ENCODE data around the gene ELMO2.
A peak's percentile ranks its signal among the peaks of the same experiment; 100 is the strongest.

ELMO2 gene

DNA sequence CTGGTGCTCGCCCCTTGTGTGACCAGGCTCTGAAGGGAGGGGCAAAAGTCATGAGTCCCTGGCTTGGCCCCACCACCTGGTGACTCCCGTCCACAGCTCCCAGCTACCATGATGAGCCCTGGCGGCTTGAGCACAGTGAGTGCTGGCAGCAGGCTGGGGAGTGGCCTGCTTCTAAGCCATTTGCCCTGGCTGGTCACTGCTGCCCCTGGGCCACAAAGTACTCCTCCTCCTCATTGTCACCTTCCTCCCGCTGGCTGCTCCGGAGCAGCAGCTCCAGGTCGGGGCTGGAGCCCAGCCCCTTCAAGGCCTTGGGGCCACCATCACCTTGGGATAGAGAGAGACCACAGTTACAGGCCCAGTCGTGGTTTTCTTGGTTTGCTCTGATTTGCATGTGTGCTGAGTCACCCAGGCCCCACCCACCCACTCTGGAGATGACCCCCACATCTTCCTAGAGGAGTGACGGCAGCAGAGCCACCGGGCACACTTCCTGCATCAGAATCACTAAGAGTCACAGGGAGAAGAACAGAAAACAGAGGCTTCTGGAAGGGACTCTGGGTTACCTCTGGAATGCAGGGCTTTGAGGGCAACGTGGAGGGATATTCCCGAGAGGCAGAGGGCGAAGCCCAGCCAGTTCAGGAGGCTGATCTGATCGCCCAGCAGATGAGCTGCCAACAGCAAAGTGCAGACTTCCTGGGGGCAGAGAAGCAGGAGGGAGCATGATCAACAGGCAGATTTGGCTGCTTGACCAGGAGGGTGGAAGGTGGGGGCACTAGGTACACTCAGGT lies 56.0 kb downstream of the ELMO2 start:
- DNase-seq = no peak

DNA sequence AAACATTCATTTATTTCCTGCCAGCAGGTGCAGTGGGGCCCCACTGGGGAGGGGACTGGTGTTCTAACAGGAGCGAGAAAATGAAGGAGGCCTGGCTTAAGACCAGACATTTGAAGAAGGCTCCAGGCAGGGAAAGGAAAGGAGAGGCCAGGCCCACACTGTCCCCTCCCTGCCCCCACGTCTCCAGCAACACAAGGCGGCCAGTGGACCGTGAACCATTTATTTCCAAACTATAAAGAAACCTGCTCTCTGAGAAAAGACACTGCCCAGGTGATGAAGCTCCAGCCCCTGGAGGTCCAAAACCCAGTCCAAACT lies 56.7 kb downstream of the ELMO2 start:
- peak; percentile 23 for DNase-seq

DNA sequence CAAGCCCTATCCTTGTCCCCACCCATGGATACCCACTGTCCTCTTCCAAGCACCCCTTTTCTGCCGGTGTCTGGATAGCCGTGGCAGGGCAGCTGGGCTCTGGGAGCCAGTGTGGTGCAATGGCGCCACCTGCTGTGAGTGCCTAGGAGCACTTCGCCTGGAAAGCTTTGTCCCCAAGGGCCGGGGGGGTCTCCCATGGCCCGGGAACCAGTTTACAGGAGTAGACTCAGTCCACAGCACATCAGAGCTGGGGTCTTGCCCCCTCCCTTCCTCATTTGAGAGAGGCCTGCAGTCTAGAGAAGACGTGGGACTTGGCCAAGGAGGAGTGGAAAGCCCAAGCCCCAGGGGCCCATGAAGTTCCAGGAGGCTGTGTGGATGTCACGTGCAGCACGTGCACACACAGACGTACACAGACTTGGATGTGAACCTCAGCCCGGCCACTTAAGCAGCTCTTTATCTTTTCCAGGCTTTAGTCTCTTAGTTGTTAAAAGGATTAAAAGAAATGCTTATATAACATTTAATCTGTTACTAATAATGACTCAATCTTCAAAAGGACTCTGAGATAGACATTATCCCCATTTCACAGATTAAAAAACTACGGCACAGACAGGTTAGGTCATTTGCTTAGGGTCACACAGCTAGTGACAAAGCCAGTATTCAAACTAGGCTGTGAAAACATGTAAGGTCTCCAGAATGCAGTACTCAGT lies 57.2 kb downstream of the ELMO2 start:
- peak; percentile 52 for DNase-seq

DNA sequence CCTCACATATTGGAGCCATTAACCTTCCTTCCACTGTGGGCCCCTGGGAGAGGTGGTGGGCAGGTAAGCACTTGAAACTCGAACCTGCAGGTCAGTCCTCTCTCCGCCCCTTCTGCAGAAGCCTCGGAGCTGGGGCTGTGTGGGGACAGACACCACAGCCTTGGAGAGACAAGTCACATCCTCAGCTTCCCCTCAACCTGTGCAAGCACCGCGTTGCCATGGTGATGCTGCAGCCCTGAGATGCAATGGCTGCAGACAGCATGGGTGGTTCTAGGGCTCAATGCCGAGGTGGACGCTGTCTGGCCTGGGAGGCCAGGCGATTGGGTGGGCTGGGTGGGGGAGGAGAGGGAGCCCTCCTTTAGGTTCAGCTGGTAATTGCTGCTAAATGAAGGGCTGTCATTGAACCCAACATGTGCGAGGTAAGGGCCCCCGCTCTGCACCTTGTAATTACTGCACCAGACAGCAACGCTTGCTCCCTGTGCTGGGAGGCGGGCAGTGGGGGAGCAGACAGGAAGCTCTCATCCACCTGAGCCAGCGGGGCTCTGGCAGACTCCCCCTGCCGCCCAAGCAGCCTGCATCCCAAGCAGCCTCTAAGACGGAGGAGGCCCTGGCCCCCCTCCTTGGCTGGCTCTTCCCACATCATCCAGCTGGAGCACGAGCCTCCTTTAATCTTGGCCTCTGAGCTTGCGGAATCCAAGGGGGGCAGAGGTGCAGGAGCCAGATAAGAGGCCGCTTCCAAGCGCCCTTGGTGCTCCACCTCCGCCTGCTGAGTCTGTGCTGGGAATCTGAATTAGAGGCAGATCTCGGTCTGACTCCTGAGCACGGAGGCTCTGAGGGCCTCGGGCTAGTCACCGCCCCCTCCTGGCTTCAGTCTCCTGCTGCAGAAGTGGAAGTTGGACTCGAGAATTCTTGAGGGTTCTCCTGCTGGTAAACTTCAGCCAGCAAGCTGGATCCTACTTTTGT lies 58.3 kb downstream of the ELMO2 start:
- peak; percentile 33 for DNase-seq

DNA sequence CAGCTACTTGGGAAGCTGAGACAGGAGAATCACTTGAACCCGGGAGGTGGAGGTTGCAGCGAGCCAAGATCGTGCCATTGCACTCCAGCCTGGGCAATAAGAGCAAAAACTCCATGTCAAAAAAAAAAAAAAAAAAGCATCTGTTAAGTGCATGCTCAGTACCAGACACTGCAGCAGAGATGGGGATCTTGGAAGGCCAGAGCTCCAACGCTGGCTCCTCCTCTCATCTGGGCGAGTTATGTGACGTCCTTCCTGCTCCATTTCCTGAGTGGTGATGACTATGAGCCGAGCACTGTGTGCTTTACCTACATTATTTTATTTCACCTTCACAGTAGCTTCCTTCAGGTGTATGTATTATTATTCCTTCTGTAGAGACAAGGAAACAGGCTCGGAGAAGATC lies 59.6 kb downstream of the ELMO2 start:
- no peak for DNase-seq

DNA sequence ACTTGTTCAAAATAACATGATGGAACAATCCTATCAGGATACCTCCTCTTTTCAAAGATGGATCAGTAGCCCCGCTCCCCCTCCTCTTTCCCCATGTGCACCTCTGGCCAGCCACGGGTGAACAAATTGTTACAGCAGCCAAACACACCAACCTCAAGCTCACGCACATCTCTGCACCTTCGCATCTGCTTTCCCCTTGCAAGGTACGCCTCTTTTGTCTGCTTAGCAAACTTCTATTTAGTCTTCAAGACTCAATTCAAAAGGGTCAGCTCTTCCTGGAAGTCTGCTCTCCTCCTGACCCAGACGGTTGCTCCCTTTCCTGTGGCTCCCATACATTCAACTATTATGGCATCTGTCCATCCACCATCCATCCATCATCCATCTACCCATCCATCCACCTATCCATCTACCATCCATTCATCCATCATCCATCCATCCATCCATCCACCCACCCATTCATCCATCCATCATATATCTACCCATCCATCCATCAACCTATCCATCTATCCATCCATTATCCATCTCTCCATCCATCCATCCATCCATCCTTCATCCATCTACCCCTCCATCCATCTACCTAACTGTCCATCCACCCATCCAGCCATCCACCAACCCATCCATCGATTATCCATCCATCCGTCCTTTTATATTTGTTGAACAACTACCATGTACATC lies 61.8 kb downstream of the ELMO2 start:
- no peak for DNase-seq

DNA sequence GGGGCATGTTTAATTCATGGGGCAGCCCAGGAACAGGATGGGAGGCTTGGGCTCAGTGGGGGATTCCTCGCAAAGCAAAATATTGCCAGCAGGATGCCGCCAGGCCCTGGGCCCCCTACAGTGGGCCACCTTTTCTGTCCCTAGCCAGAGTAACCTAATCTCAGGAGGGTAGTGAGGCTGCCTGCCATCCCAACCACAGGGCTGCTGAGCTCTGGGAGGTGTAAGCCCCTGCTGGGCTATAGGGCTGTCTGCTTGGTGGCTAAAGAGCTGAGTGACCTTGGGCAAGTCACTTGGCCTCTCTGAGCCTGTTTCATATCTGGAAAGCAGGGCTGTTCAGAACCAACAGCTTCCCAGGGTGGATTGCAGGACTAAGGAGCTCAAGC lies 62.4 kb downstream of the ELMO2 start:
- DNase-seq = no peak

DNA sequence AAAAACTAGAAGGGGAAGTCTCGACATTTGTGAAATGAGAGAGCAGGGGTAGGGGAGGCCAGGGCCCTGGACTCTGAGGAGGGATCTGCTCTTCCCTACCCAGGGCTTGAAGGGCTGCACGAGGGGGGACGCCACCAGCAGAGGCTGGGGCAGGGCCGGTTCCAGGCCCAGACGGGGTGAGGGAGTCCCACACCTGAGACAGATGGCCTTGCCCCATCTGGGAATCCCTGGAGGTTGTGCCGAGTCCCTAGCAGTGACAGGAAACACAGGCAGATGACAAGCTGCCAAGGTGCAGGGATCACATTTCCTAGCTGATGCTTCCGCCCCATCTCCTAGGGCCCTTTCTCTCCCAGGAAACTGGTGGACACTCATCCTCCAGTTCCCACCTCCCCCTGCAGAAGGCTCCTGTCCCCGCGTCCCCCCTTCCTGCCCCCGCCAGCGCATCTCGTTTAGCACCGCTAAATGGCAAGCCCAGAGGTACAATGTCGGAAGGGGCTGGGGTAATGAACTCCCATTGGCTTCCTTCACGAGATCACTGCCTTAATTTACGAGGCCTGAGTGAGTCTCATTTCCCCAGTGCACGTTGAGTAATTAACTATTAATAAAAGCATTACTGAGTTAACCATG lies 63.0 kb downstream of the ELMO2 start:
- DNase-seq = no peak

DNA sequence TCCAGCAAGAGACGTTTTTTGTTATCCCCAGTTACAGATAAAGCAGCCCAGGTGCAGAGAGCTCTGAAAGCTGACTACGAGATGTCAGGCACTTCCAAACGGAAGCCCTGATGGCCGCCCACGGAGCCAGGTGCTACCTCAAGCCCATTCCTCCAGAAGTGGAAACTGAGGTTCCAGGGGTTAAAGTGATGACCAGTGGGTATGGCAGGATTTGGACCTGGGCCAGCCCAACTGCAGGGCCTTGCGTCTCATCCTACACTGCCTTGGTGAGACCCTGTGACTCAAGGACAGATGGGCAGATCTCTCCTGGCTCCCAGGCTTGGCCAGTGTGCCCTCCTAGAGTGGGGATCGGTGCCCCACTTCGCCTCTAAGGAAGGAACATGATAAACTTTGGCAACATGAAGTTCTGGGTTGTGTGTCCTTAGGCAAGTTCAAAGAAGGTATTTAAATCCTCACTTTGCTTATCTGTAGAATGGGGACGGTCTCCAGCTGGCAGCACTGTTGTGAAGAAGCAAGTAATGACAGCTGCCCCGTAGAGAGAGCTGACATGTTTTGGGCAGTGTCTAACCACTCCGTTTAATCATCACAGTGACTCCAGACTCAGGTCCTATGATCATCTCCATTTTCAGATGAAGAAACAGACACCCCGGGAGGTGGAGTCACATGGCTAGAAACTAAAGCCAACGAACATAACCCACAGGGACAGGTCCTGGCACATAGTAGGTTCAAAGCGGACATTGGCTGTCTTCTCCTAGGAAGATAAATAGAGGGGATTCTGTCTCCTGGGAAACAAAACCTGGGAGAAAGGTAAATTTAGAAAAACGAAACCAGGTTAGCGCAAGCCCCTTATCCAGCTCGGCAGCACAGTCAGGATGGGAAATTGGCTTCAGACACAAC lies 63.7 kb downstream of the ELMO2 start:
- no peak for DNase-seq

DNA sequence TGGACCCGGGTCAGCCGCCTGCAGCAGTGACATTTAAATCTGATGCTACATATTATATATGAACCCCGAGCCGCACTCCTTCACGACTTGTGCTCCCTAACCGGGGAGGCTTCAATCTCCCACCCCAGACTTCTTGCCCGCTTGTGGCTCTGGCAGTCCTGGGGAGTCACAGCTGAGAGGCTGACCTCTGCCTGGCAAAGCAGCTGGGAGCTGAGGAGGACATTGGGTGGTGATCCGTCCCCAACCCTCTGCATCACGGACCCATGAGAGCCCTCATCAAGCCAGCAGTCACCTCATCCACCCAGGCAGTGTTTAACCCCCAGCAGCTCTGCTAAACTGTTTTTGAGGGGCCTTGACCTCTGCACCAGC lies 64.4 kb downstream of the ELMO2 start:
- no peak for DNase-seq

DNA sequence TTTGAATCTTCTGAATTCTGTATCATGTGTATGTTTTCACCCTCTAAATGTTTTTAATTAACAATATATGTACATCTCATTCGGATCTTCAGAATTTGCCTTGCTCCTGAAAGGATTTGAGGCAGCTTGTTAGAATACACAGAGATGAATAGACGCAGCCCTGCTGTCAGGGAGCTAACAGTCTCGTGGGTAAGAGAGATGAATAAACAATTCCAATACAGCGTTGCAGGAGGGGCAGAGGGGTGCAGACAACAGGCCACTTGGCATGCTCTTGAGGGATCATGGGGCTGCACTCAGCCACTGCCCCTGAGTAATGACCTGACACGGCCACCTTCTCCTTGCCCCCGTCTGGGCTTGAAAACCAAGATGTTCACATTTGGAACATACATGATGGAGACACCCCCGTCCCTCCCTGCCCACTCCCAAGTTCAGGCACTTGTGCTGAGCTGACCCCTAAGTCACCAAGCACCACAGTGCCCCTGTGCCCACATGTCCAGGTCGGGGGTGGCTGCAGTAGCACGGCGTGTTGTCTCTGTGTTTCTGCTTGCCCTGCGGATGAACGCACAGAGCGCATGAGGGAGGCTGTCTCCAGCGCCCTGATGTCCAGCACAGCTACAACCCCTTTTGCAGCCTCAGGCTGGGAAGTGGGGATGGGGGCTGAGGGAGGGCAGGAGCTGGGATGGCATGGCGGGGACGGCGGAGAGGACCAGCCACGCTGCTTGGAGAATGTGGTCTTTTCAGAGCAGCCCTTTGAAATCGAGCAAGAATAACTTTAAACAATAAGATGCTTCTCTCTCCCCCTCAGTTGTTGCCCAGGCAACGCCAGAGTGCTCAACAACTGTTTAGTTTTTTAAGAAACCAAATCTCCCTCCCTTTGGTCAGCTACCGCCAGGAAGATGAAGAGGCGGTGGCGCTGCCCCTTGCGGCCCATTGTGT lies 65.1 kb downstream of the ELMO2 start:
- no peak for DNase-seq

DNA sequence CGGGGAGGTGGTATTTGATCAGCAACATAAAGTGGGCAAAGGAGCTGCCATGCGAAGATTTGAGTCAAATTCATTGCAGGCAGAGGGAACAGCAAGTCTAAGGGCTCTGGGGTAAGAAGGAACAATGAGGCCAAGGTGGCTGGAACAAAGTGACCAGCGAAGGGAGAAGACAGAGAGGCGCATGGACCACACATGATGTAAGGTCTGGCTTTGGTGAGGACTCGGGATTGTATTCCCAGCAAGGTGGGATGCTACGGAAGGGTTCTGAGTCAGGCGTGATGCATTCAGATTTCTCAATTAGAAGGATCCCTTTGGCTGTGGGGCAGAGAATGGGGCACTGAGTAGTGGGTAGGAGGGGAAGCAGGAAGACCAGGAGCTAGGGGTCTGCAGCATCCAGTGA lies 67.4 kb downstream of the ELMO2 start:
- DNase-seq = no peak

DNA sequence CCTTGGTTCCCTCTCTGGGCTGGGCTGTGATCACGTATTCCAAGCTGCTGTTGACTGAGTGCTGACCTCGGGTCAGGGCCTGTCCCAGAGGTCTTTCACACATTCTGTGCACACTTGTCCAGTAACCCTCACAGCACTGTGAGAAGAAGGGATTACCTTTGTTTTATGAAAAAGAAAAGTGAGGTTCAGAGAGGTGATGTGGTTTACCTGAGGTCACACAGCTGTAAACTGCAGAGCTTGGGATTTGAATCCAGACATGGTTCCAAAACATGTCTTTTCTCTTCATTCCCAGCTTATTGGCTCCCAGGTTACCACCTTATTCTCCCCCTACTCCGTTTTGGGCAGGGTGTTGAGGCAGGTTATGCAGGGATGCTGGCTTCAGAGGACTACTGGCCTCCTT lies 69.7 kb downstream of the ELMO2 start:
- no peak for DNase-seq

DNA sequence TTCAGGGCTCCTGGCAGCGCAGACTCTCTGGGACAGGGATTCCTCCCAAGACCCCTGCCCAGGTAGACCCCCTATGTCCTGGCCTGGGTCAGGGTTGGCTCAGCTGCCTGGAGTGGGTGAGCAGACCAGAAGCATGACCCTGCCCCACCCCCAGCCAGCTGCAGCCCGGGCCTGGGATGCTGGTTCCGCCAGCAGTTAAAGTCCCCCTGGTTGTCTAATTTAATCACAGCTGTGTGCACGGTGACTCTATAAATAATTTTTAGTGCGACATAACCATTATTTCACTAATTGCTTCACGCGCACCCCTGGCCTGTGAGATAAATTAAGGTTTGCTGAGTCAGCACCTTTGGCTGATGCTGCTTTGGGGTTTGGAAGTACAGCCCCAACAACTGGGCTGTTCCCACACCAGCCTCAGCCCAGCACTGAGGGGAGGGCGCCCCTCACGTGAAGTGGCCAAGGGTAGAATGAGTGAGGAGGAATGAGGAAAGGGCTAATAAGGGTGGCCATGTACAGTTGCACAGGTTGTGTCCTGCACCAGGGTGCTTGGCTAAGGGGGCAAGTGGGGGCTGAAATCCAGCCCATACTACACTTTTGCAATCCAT lies 72.0 kb downstream of the ELMO2 start:
- DNase-seq = no peak

DNA sequence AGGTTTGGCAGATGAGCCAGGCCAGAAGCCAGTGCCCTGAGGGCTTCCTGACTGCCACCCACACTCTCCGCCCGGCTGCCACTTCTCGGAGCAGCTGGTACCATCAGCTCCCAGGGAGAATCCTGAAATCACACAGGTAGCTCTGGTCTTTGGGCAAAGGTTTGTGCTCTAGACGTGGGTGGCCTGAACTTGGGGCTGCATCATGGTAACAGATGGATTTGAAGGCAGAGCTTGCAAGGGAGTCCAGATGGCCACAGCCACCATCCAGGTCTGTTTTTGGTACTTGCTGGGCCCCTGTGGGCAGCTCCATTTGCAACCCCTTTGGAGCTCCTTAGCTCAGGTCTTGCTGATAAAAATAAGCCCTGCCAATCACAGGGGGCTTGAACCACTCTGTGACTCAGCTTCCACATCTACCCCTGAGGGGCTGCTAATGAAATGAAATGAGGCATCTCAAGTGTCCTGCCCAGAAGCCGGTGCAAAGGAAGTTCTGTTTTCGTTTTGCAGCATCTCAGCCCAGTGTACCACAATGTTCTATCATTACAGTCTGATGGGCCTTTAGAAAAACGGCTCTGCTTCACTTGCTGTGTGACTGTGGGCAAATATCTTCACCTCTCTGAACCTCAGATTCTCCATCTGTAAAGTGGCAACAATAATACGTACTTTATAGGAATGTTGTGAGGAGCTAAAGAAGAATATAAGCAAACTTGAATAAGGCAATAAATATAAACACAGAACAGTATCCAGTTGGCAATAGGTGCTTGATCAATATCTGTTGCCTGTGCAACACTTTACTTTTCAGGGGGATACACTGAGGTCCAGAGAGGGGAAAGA lies 73.0 kb downstream of the ELMO2 start:
- DNase-seq = no peak

DNA sequence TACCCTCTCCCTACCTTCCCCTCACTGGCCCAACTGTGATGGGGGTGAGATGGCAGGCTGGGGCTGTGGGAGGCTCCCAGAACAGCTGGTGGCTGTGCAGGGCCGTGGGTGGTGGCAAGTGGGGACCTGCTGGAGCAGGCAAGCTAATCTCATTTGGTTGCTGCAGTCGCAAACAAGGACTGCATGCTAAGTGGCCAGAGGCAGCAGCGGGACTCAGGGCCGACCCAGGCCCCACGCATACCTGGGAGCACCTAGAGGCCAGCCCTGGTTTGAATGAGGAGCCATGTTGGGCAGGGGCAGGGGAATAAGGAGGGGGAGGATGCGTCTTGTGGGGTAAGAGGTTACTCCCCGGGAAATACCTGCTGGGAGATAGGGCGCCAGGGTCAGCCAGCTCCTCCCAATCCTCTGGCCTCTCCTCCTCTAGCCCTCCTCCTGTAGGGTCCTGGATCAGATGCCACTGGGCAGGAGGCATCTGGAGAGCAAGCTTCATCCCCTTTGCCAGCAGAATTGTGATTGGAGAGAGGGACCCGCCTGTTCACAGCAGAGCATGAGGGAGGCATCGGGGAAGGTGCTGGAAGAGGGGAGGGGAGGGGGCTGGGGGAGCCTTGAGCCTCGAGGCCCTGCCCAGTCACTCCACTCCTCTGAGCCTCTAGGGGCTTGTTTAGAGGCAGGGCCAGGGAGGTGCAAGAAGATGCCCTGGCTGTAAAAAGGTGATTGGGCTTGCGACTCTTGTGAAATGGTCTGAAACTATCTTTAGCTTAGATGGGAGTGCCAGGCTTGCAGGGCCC lies 73.8 kb downstream of the ELMO2 start:
- peak; percentile 18 for DNase-seq

DNA sequence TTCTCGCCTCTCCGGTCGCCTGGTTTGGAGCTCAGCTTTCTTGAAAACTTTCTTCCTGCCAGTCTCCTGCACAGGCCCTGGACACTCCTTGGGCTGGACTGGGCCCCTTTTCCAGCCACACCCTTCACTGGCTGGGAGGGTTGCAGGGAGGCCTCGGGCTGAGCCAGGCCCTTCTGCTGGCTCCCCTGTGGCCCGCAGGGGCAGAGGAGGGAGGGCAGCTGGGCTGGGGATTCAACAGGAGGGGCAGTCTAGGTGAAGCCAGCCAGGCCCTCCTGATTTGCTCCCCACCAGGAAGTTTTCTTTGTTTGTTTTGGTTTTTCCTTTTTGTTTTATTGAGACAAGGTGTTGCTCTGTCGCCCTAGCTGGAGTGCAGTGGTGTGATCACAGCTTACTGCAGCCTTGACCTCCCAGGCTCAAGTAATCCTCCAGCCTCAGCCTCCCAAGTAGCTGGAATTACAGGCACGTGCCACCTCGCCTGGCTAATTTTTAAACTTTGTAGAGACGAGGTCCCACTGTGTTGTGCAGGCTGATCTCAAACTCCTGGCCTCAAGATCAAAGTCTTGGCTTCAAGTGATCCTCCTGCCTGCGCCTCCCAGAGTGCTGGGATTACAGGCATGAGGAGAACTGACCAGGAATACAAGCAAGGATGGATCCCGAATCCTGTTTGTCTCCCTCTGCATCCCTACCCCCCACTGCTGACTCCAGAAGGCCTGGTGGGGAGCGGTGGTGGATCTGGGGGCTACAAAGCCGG lies 74.6 kb downstream of the ELMO2 start:
- no peak for DNase-seq
